ENCODE measurements around the gene APBA2.

The APBA2 gene

GRCh38 chr15:28980709-28981350 is 95.1 kb downstream of the APBA2 start:
- DNase-seq = no peak

GRCh38 chr15:28981351-28981720 is 95.6 kb downstream of the APBA2 start:
- no peak for DNase-seq

DNA sequence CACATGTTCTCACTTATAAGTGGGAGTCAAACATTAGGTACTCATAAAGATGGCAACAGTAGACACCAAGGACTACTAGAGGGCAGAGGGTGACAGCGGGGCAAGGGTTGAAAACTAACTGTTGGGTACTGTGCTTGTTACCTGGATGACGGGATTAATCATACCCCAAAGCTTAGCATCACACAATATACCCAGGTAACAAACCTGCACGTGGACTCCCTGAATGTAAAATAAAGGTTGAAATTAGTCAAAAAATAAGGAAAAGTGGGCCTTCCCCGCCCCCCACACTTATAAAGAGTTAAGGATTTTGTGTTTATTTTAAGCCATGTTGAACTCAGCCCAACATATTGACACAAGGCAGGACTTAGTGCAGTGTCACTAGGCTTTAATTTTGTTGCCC is 96.1 kb downstream of the APBA2 start:
- no peak for DNase-seq

DNA sequence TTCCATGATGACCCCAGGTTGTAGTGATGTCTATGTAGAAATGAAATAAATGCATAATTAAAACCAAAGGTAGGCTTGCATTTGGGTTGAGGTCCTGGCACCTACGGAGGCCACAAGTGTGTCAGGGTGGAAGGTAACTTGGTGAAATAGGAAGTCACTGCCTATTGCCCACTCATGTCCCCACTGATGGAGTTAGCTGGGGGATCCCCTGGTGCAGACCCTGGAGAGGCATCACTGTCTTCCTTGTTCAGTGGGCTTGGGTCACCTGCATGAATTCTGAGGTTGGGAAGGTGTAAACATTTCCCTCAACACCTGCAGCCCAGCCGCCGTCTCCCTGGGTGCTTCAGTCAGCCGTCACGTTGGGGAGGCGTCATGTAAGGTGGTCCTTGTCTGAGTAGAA is 97.1 kb downstream of the APBA2 start:
- DNase-seq = no peak

DNA sequence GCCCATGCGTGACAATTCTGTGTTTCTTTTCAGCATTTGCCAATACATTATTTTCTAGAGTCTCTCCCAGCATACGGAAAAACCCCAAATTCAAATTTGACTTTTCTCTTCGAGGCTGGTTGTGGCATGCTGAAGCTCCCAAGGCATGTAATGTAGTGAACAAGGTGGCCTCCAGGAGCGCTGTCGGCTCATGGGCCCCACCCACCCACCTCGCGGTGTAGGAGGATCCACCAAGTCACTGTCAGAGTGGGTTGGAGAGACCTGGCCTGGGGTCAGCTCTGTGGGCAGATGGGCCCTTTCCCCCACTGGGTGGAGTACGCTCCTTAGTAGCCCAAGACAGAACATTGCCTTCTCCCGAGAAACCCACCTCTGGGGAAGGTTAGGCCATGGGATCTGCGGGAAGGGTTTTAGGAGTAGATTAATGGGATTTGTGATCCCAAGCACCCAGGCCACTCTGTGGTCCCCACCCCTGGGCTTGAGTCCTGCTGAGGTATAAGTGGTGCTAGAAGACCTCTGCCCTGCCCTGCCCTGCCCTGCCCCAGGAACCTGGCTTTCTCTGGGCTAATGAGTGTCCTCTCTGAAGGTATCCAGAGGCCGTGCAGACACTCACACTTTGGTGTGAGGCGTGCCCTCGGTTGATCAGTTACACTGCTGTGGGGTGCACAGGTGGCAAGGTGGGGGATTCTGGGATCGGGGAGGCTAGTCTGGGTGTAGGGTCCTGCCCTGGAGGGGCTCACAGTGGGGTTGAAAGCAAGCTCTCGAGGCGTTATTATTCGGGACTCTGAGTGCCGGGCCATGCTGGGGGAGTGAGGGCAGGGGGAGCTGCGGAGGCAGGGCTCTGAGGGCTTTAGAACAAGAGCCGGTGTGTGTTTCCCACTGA is 97.9 kb downstream of the APBA2 start:
- DNase-seq = no peak

- peak in 57 of 58 donors; percentile 28 to 96 (median 84) for DNase-seq
Observed at GRCh38 chr15:28984421-28985315, 98.9 kb downstream of the APBA2 start.

GRCh38 chr15:28985316-28985645 is 99.5 kb downstream of the APBA2 start:
- no peak for DNase-seq

DNA sequence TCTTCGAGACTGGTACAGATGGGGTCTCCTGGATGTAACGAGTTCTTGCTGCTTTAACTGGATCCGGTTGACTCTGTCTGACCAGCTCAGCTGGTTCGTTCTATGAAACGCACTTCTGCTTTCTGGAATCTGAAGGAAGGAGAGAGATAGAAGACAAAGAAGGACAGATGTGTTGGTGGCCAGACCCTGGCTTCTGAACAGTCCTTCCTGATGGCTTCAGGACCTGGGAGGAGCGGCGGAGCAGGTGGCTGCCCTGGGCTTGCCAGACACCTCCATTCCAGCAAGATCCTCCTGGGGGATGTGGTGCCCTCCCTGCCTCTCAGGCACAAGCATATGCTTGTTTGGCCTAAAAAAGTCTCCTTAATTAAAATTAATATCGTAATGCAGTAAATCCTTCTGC is 99.9 kb downstream of the APBA2 start:
- peak in 1 of 58 donors; percentile 29 for DNase-seq

DNA sequence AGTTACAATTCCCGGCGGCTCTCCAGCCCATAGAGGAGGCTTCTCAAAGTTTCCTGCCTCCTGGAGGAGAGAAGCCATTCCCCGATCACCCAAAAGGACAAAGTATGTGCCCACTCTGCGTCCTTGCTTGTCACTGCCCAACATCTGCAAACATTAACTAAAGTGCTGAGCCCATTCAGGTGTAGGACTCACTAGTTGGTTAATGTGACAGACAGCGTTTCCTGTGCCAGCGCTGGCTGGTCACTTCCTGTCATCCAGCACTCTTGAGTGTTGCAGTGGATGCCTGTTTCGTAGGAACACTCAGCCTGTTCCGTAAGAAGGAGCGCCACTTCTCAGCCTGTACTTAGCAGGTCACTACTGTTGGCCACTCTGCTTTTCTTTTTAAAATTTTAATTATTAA is 100.3 kb downstream of the APBA2 start:
- no peak for DNase-seq

DNA sequence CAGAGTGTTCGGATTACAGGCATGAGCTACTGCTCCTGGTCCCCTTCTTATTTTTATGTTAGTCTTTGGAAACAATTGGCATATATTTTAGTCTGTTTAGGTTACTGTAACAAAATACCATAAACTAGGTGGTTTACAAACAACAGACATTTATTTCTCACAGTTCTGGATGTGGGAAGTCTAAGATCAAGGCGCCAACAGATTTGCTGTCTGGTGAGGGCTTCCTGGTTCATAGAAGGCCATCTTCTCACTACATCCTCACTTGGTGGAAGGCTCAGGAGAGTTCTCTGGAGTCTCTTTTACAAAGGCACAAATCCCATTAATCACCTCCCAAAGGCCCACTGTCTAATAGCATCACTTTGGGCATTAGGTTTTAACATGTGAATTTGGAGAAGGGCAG is 101.0 kb downstream of the APBA2 start:
- no peak for DNase-seq

DNA sequence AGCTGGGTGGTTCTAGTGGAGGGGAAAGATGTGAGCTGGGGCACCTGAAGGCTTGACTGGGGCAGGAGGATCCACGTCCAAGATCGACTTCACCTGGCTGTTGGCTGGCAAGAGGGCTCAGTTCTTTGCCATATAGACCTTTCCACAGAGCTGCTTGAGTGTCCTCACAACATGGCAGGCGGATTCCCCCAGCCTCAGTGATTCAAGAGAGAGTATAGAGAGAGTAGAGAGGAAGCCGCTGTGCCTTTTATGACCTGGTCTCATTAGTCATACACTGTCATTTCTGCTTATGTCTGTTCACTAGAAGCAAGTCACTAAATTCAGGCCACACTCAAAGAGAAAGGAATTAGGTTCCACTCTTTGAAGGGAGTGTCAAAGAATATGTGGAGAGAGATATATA is 101.6 kb downstream of the APBA2 start:
- DNase-seq = no peak

DNA sequence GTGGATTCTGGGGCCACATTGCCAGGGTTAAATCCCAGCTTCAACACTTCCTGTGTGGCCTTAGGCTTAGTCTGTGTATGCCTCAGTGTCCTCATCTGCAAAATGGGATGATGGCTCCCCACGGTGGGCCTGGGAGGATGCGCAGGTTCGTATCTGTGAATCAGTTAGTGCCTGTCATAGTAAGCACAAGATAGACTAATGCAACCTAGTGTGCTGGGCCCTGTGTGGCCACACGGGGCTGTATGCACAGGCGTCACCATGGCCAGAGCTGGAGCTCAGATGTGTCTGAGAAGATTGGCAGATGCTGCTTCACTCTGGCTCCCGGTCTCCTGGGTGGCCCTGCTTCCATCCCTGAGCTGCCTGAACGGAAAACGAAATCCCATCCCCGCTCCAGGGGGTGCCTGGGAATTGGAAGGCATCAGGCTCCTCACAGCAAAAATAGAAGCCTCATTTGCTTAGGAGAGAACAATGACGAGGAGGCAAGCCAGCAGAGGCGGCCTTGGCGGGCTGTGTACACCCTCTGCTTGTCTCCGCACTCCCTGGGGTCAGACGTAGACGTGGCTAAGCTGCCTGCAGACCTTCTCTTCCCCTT is 103.6 kb downstream of the APBA2 start:
- peak in 51 of 58 donors; percentile 24 to 88 (median 68) for DNase-seq

GRCh38 chr15:28989896-28990295 is 104.1 kb downstream of the APBA2 start:
- DNase-seq = no peak

- no peak for DNase-seq
Observed at GRCh38 chr15:28990390-28990789, 104.6 kb downstream of the APBA2 start.

- DNase-seq = peak in 26 of 58 donors; percentile 12 to 70 (median 47)
Observed at GRCh38 chr15:28991236-28992171, 105.7 kb downstream of the APBA2 start.

GRCh38 chr15:28992336-28992864 is 106.6 kb downstream of the APBA2 start:
- DNase-seq = peak in 1 of 58 donors; percentile 19

GRCh38 chr15:28993051-28993719 is 107.4 kb downstream of the APBA2 start:
- peak in 29 of 58 donors; percentile 31 to 80 (median 58) for DNase-seq

- peak in 1 of 58 donors; percentile 60 for DNase-seq
Observed at GRCh38 chr15:28993720-28994053, 107.9 kb downstream of the APBA2 start.

DNA sequence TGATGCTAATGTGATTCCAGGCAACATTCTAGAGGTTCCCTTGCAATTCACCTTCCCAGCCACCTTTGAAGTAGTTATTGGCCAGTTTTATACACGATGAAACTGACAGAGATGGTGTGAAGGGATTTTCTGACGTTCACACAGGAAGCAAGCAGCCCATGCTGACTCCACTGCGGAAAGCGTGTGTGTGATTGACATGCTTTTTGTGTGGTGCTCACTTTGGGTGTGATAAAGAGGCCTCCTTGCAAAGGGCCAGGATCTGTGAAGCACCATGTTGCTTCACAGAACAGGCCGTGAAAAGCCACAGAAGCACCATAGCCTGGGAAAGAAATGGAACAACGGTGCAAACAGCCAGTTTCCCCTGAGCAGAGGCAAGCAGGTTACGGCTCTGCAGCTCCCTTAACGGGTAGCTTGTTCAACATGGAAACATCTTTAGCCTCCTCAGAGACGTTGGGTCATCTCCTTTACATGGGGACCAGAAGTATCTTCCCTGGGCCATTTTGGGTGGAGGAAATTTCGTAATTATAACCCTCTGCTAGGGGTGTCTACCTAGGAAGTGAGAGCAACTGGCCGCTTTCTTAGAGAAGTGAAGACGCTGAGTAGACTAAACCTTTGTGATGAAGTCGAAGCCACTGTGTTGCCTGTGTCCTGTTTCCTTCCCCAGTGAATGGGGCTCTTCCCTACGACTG is 108.5 kb downstream of the APBA2 start:
- peak in 1 of 58 donors; percentile 77 for DNase-seq
